HG02840 (cell line): ENCODE data around the gene SLC37A1.
A peak's percentile ranks its signal among the peaks of the same experiment; 100 is the strongest.

Experiments used
- ATAC-seq: cut with Tn5 transposase; IDR thresholded peaks from one replicate; pipeline ENCODE4 v1.9.1; 2021; ENCODE audit warnings: mild to moderate bottlenecking, moderate library complexity, moderate number of reproducible peaks; ENCODE audit not compliant: unreplicated experiment, low FRiP score

SLC37A1 gene

DNA sequence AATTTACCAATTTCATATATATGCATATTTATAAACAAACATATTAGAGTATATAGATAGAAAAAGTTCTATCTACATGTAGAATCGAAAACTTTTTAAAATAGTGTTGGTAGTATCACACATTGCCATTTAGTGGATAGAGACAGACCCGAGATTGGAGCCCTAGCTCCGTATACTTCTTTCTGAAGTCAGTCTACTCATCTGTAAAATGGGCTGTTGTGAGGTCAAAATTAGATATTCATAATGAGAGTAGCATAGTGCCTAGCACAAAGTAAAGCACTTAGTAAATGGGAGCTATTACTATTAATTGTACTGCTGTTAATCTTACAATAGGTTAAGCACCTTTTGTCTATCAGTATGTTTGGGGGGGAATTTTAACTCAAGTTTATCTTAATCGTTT lies 13.4 kb upstream of the SLC37A1 start:
- no peak for ATAC-seq

GRCh38 chr21:42500736-42501135 lies 12.9 kb upstream of the SLC37A1 start:
- no peak for ATAC-seq

DNA sequence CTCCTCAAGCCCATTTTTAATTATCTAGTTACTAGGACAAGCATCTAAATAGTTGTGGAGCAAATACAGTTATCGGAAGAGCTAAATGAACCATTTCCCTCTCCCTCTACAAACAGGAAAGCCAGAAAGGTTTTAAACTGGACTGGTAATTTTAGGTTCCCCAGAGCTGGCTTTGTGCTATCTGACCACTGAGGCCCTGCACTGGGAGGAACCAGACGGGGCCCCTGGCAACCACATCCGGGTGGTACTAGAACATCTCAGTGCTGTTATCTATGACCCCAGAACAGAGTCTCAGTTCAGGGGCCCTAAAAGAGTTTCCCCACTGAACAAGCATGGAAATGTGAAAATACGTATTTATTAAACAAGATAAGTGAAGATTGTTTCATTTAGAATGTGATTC lies 9.9 kb upstream of the SLC37A1 start:
- ATAC-seq = no peak

DNA sequence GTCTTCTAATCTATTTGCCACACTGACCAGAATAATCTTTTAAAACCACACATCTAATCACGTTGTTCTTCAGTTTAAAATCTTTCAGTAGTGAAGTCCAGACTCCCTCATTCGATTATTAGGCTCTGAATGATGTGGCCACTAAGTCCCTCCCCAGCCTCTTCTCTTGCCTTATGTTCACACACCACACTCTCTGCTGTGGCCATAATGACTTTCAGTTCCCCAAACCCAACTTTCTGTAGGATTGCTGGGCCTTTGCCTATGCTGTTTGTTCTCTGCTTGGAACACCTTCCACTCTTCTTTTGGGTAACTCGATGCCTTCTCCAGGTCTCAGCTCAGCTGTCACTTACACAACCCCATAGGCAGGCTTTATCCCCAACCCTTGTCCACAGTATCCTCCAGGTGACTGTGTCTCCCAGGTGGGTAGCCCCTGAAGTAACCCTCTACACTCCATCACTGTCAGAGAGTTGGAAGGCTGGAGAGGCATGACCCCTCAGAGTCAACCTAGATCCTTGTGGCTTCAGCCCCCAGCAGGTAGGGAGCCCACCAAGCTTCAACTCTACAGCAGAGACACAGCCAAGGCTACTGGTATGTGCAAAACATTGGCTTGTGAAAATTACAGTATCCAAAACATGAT lies 8.4 kb upstream of the SLC37A1 start:
- ATAC-seq = peak; percentile 68

DNA sequence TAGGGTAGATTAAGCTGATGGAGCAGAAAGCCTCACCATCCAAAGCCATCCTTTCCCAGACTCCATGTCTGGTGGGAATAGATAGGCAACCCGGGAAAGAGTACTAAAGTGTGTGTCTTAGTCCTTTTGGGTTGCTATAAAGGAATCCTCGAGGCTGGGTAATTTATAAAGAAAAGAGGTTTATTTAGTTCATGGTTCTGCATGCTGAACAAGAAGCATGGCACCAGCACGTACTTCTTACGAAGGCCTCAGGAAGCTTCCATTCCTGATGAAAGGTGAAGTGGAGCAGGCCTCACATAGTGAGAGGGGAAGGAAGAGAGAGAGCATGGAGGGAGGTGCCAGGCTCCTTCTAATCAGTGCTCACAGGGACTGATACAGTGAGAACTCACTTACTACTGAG lies 6.2 kb upstream of the SLC37A1 start:
- no peak for ATAC-seq

DNA sequence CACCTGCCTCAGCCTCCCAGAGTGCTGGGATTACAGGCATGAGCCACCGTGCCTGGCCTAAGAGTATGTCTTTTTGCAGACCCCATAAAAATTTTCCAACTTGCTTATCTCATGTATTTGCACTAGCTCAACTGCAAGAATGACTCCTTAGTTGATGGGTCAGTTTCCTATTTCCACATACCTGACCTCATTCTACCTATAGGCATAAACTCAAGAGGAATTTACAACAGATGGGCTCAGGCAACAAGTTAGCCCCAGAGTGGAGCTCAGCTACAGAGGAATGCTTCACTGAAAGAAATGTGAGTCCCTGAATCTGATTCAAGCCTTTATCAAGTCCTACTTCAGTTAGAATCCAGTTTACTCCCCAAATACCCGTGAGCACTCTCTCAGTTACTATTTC lies 5.3 kb upstream of the SLC37A1 start:
- ATAC-seq = no peak

DNA sequence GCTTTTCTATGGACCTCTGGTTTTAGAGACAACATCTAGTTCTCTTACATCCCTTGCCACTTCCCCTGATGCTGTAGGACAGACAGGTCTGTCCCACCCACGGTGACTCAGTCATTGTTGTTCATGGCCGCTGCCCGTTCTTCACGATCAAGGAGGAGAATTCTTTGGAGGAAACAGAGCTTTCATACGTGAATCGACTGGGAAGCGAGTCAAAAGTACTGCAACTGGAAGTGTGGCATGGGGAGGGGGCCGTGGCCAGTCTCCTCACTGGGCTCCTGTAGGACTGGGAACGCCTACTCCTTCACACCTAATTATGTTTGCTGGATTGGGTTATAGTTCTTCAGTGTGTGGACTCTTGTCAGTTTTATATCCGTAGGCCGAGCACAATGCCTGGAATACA lies 4.4 kb upstream of the SLC37A1 start:
- no peak for ATAC-seq

DNA sequence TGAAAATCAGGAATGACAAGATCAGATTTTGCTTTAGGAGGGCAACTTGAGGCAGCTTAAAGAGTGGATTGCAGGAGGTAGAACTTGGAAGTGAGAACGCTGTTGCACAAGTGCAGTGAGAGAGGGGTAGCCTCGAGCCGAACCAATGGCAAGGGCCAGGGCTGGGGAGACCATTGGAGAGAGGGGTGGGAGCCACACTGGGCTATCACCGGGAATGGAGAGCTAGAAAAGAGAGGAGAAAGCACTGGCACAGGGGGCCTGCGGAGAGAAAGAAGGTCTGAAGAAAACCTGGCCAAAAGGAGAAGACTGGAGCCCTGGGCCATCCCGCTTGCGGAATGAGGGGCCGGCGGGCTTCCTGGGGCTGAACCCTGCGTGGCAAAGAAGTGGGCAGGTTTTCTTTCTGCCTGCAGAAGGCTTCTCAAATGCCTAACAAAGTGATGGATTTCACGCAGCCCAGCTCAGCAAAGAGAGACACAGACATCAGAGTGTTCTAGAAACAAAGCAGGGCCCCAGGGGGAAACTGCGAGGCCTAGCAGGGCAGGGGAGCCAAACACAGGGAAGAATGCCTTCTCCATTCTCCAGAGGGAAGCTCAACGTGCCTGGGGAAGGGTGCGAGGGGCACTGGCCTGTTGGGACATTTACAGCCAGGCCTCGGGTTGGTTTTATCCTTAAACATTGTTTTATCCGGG lies 1.2 kb upstream of the SLC37A1 start:
- ATAC-seq = no peak

- no peak for ATAC-seq
Measured at GRCh38 chr21:42513985-42514882, 582 bp downstream of the SLC37A1 start.

- no peak for ATAC-seq
Measured at GRCh38 chr21:42514883-42515228, 1.2 kb downstream of the SLC37A1 start.

GRCh38 chr21:42515708-42516502 lies 2.3 kb downstream of the SLC37A1 start:
- ATAC-seq = no peak

DNA sequence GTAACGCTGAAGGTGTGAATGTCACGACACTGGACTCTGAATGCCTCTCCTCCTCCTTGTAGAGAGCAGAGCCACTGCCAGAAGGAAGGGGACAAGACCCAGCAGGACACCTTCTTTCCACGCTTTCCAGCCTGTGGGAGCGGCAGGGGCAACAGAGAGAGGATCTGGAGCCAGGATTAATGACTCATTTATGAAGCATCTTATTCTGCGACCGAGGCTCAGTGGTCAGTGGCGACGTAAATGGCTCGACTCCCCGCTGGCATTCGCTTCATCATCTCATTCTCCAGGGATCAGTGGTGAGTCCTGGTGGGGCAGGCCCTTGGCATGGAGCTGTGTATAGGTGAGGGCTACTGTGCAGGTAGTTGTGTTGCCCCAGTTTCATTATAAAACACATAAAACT lies 4.6 kb downstream of the SLC37A1 start:
- no peak for ATAC-seq

DNA sequence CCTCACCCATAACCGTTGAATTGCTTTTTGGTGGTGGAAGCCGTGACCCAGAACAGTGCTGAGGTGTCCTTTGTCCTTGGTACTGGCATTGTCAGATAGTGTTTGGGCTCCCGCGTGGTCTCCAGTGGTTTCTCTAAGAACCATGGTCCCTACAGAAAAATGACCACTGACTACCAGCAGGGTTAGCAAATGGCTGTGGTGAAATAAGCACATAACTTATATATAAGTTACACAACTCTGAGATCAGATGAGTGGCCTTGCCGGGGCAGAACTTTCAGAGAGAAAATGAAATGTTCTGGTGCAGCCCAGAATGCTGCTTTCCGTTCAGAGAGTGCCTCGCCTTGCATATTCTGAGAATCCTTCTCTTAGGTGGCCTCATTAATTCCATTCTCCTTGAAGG lies 5.0 kb downstream of the SLC37A1 start:
- no peak for ATAC-seq

GRCh38 chr21:42520628-42521253 lies 7.1 kb downstream of the SLC37A1 start:
- no peak for ATAC-seq

DNA sequence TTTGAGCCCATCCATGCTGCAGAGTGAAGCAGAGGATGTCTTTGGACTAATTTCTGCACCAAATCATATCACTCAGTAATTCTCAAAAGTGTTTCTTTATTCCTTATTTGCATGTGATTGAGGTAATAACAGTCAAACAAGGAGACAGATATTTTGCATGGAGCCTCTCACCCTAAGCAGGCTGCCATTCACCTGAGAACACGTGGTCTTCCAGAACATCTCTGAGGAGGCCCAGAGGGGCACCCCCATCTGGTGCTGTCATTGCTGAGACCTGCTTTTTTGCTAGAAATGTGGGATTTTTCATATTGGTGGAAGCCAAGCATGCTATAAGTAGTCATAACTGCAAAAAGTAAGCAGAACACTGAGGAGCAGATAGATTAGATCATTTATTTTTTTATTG lies 7.7 kb downstream of the SLC37A1 start:
- no peak for ATAC-seq

DNA sequence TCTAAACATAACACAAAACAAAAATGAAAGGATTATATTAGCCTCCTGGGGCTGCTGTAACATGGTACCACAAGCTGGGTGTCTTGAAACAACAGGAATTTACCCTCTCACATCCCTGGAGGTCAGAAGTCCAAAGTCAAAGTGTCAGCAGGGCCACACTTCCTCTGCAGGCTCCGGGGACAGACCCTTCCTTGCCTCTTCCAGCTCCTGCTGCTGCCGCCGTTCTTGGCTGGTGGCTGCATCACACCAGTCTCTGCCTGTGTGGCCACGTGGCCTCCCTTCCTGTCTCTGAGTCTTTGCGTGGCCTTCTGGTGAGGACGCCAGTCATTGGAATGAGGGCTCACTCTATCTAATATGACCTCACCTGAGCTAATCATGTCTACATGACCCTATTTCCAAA lies 8.2 kb downstream of the SLC37A1 start:
- no peak for ATAC-seq

DNA sequence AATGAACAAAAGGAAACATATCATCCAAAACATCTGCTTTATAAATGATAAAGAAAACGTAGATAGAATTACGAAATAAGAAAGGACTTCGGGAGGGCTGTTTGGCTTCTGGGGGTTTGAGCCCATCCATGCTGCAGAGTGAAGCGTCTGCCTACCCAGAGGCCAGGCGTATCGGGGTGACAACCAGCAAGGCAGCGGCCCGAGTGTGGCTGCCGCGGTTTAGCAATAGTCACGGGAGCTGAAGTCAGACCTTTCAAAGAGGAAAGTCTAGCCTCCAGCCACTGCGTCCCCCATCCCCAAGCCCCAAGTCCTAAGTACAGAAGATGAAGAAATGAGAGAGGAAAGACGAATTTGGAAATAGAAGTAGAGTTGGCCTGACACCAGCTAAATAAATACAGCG lies 8.6 kb downstream of the SLC37A1 start:
- ATAC-seq = no peak

GRCh38 chr21:42522771-42523170 lies 9.1 kb downstream of the SLC37A1 start:
- ATAC-seq = no peak

GRCh38 chr21:42523211-42523610 lies 9.6 kb downstream of the SLC37A1 start:
- no peak for ATAC-seq

- no peak for ATAC-seq
Measured at GRCh38 chr21:42523941-42524340, 10.3 kb downstream of the SLC37A1 start.
